SU-DHL-6 (cell line): ENCODE data around the gene GAN.

ENCODE experiments used
- H2AFZ ChIP-seq: fragments of 200-600 bp; sonication (generic); 2 replicates; pipeline ENCODE4 v1.6.1; 2014; ENCODE audit warnings: low read depth, mild to moderate bottlenecking, moderate library complexity, mixed read lengths, antibody characterized with exemption, low read length; ENCODE audit not compliant: severe bottlenecking
- H3F3A ChIP-seq: fragments of 200-600 bp; shearing (Covaris generic); 2 replicates; pipeline ENCODE4 v1.6.0; 2016; ENCODE audit warnings: antibody characterized with exemption, mild to moderate bottlenecking; ENCODE audit not compliant: insufficient read depth
- H3K27ac ChIP-seq: fragments of 200-600 bp; sonication (generic); 2 replicates; pipeline ENCODE4 v1.5.1; 2016; ENCODE audit warnings: low read depth, mild to moderate bottlenecking, low read length, moderate library complexity, mixed read lengths
- H3K27me3 ChIP-seq: fragments of 200-600 bp; sonication (generic), shearing (Covaris generic); 2 replicates; pipeline ENCODE4 v1.6.0; 2014; ENCODE audit warnings: mild to moderate bottlenecking, low read length
- H3K36me3 ChIP-seq: fragments of 200-600 bp; sonication (generic); 2 replicates; pipeline ENCODE4 v1.6.1; 2014; ENCODE audit warnings: mild to moderate bottlenecking, low read length, mixed read lengths
- H3K4me2 ChIP-seq: fragments of 300-600, 200-600 bp; shearing (Covaris generic), sonication (generic); 2 replicates; pipeline ENCODE4 v1.6.0; 2014; ENCODE audit warnings: low read length, low read depth, mild to moderate bottlenecking; ENCODE audit not compliant: poor library complexity, severe bottlenecking
- H3K4me3 ChIP-seq: fragments of 200-600 bp; sonication (generic); 2 replicates; pipeline ENCODE4 v1.5.1; 2014; ENCODE audit warnings: antibody characterized with exemption, low read length, mild to moderate bottlenecking, mixed read lengths; ENCODE audit not compliant: insufficient read depth, poor library complexity, severe bottlenecking
- H3K79me2 ChIP-seq: fragments of 200-600 bp; sonication (generic); 2 replicates; pipeline ENCODE4 v1.6.1; 2014; ENCODE audit warnings: mild to moderate bottlenecking, low read length, moderate library complexity; ENCODE audit not compliant: insufficient read depth
- H3K9ac ChIP-seq: fragments of 200-600 bp; sonication (generic); 2 replicates; pipeline ENCODE4 v1.7.0; 2014; ENCODE audit warnings: mild to moderate bottlenecking, low read length
- H3K9me2 ChIP-seq: fragments of 200-600 bp; sonication (generic); replicated peaks from 2 replicates; pipeline ENCODE4 v1.6.1; 2014; ENCODE audit warnings: low read length; ENCODE audit not compliant: insufficient read depth
- H3K9me3 ChIP-seq: fragments of 200-600 bp; sonication (generic); 2 replicates; pipeline ENCODE4 v1.6.1; 2014; ENCODE audit warnings: low read length, mixed read lengths; ENCODE audit not compliant: insufficient read depth
- H4K20me1 ChIP-seq: fragments of 200-600 bp; sonication (generic); 2 replicates; pipeline ENCODE4 v1.6.1; 2014; ENCODE audit warnings: low read depth, mild to moderate bottlenecking, antibody characterized with exemption, low read length, moderate library complexity, mixed read lengths
- CTCF ChIP-seq: fragments of 200-600 bp; sonication (generic); IDR thresholded peaks from one replicate; pipeline ENCODE4 v1.5.1; 2017; ENCODE audit warnings: antibody characterized with exemption, mild to moderate bottlenecking, low read length, moderate library complexity; ENCODE audit not compliant: insufficient read depth, poor library complexity, severe bottlenecking
- EZH2phosphoT487 ChIP-seq: fragments of 200-600 bp; sonication (generic), shearing (Covaris generic); conservative IDR thresholded peaks from 2 replicates; pipeline ENCODE4 v1.6.1; 2018; ENCODE audit warnings: mild to moderate bottlenecking, antibody characterized with exemption, low read length, moderate library complexity, mixed read lengths

The GAN gene

GRCh38 chr16:81405702-81406113 is 90.9 kb downstream of the GAN start:
- Histone ChIP-seq H3F3A (no peaks in the 10 kb centered on the region), H3K9ac (no peak overlapping the region), H3K4me3 (no peak overlapping the region), H3K27ac (no peak overlapping the region), H3K79me2 (no peaks in the 10 kb centered on the region), H3K9me2 (no peaks in the 10 kb centered on the region), H2AFZ (no peak overlapping the region), H3K27me3 (no peaks in the 10 kb centered on the region), H3K4me2 (no peak overlapping the region), H3K9me3 (no peaks in the 10 kb centered on the region), H3K36me3 (no peaks in the 10 kb centered on the region), H4K20me1 (no peaks in the 10 kb centered on the region)
- TF ChIP-seq CTCF: no peak
- no peak for TF ChIP-seq EZH2phosphoT487

- H3K36me3 ChIP-seq: no peaks in the 10 kb centered on the region
- H4K20me1 ChIP-seq: no peaks in the 10 kb centered on the region
- no peaks in the 10 kb centered on the region for H3K9me2 ChIP-seq
- no peaks in the 10 kb centered on the region for H3K79me2 ChIP-seq
- H3K27me3 ChIP-seq: no peaks in the 10 kb centered on the region
- TF ChIP-seq EZH2phosphoT487: no peak
- TF ChIP-seq CTCF: no peak
- no peak overlapping the region for H3K4me3 ChIP-seq
- H2AFZ ChIP-seq: no peak overlapping the region
- no peak overlapping the region for H3K4me2 ChIP-seq
- no peaks in the 10 kb centered on the region for H3K9me3 ChIP-seq
- no peaks in the 10 kb centered on the region for H3F3A ChIP-seq
- H3K9ac ChIP-seq: no peak overlapping the region
- H3K27ac ChIP-seq: no peak overlapping the region
These were observed 93.7 kb downstream of the GAN start for GRCh38 chr16:81408409-81408950.

GRCh38 chr16:81409016-81409556 is 94.3 kb downstream of the GAN start:
- Histone ChIP-seq H3K27me3 (no peaks in the 10 kb centered on the region), H3K4me3 (no peak overlapping the region), H4K20me1 (no peaks in the 10 kb centered on the region), H3K9me2 (no peaks in the 10 kb centered on the region), H2AFZ (no peak overlapping the region), H3K27ac (no peak overlapping the region), H3K36me3 (no peaks in the 10 kb centered on the region), H3K9me3 (no peaks in the 10 kb centered on the region), H3K79me2 (no peaks in the 10 kb centered on the region), H3F3A (no peaks in the 10 kb centered on the region), H3K4me2 (no peak overlapping the region), H3K9ac (no peak overlapping the region)
- TF ChIP-seq EZH2phosphoT487 (no peak), CTCF (no peak)
